Stimulated activated CD4-positive, alpha-beta T cell treated with anti-CD3 and anti-CD28 coated beads, Interleukin-1b, Interleukin-23, amount 100 ng/mL, for 4 hours (primary cell): Measurements from ENCODE around the gene AGFG1.

ENCODE experiments used
- DNase-seq, 2 donors: peaks; one replicate each; pipeline ENCODE4 v3.0.0-alpha.2; 2020; ENCODE audit warnings: low read depth in 2 of 2

The AGFG1 gene

GRCh38 chr2:227471924-227472264 is at the start of gene AGFG1:
TSS of gene AGFG1 (plus strand) at chr2:227472156. CDS start at chr2:227472422, 266 bp downstream.
- DNase-seq, result peak; percentile 85 to 88

- DNase-seq, result no peak
Measured at GRCh38 chr2:227423656-227424499, 48.1 kb upstream of the AGFG1 start.

- no peak for DNase-seq
Measured at GRCh38 chr2:227428731-227429285, 43.1 kb upstream of the AGFG1 start.

GRCh38 chr2:227430639-227431038 is 41.3 kb upstream of the AGFG1 start:
- no peak for DNase-seq

GRCh38 chr2:227433171-227433570 is 38.8 kb upstream of the AGFG1 start:
- no peak for DNase-seq

- DNase-seq, result no peak
Measured at GRCh38 chr2:227436436-227437174, 35.4 kb upstream of the AGFG1 start.

- DNase-seq, result no peak
Measured at GRCh38 chr2:227439214-227439613, 32.7 kb upstream of the AGFG1 start.

- DNase-seq, result no peak
Measured at GRCh38 chr2:227442639-227443038, 29.3 kb upstream of the AGFG1 start.

GRCh38 chr2:227443889-227444568 is 27.9 kb upstream of the AGFG1 start:
- DNase-seq, result no peak

GRCh38 chr2:227447606-227448005 is 24.4 kb upstream of the AGFG1 start:
- no peak for DNase-seq

- no peak for DNase-seq
Measured at GRCh38 chr2:227450311-227450841, 21.6 kb upstream of the AGFG1 start.

GRCh38 chr2:227450926-227451654 is 20.9 kb upstream of the AGFG1 start:
- DNase-seq, result no peak

GRCh38 chr2:227451655-227451992 is 20.3 kb upstream of the AGFG1 start:
- DNase-seq, result no peak

- no peak for DNase-seq
Measured at GRCh38 chr2:227453810-227454209, 18.1 kb upstream of the AGFG1 start.

GRCh38 chr2:227454323-227454860 is 17.6 kb upstream of the AGFG1 start:
- DNase-seq, result no peak

GRCh38 chr2:227455200-227455599 is 16.8 kb upstream of the AGFG1 start:
- DNase-seq, result no peak

- DNase-seq, result no peak
Measured at GRCh38 chr2:227456102-227456501, 15.9 kb upstream of the AGFG1 start.

GRCh38 chr2:227456772-227457171 is 15.2 kb upstream of the AGFG1 start:
- DNase-seq, result no peak

- DNase-seq, result peak; percentile 52 to 64
Measured at GRCh38 chr2:227460070-227460485, 11.9 kb upstream of the AGFG1 start.

GRCh38 chr2:227460833-227461232 is 11.1 kb upstream of the AGFG1 start:
- DNase-seq, result no peak

GRCh38 chr2:227461811-227462461 is 10.0 kb upstream of the AGFG1 start:
- no peak for DNase-seq
